H1 (cell line): ENCODE data around the gene CARF. TPM values are rescaled to one million over a fixed set of nuclear protein-coding genes. Genes with fewer than 3 reads are reported as not detected.

Source experiments
- ASH2L ChIP-seq: fragments of 200-600, 300-600 bp; sonication (generic); IDR thresholded peaks from one replicate; pipeline ENCODE4 v1.7.1; 2017; ENCODE audit warnings: low read length
- BCL11A ChIP-seq, 2 experiments: IDR thresholded peaks; one replicate each; pipeline ENCODE4 v1.6.1; 2011; ENCODE audit warnings: low read depth in 2 of 2, low read length in 2 of 2, mild to moderate bottlenecking in 2 of 2
- CBX5 ChIP-seq: fragments of 300-800, 300-1000 bp; sonication (generic); IDR thresholded peaks from 2 replicates; pipeline ENCODE4 v1.7.1; 2016; ENCODE audit warnings: antibody characterized with exemption, low read length, low read depth
- CHD2 ChIP-seq: IDR thresholded peaks from 2 replicates; pipeline ENCODE4 v1.6.1; 2012; ENCODE audit warnings: low read length, improper control_type of control experiment
- EGR1 ChIP-seq: IDR thresholded peaks from 2 replicates; pipeline ENCODE4 v1.6.1; 2011; ENCODE audit warnings: low read depth, low read length, borderline replicate concordance
- EZH2 ChIP-seq: fragments of 200-600 bp; sonication (generic); IDR thresholded peaks from 2 replicates; pipeline ENCODE4 v1.7.1; 2012; ENCODE audit warnings: low read depth, mild to moderate bottlenecking, moderate library complexity, low read length, inconsistent platforms; ENCODE audit not compliant: severe bottlenecking
- GABPA ChIP-seq: IDR thresholded peaks from 2 replicates; pipeline ENCODE4 v1.6.1; 2011; ENCODE audit warnings: mild to moderate bottlenecking, low read length, moderate library complexity, borderline replicate concordance; ENCODE audit not compliant: insufficient read depth
- GTF2F1 ChIP-seq: IDR thresholded peaks from 2 replicates; pipeline ENCODE4 v1.6.1; 2012; ENCODE audit warnings: low read depth, low read length, improper control_type of control experiment, borderline replicate concordance
- HDAC6 ChIP-seq: IDR thresholded peaks from one replicate; pipeline ENCODE4 v1.7.1; 2012; ENCODE audit warnings: low read depth, mild to moderate bottlenecking, inconsistent platforms, low read length, moderate library complexity
- JUND ChIP-seq: IDR thresholded peaks from 2 replicates; pipeline ENCODE4 v1.6.1; 2011; ENCODE audit warnings: mild to moderate bottlenecking, improper control_type of control experiment, low read length
- KDM1A ChIP-seq: fragments of 200-600, 300-600 bp; sonication (generic); IDR thresholded peaks from 2 replicates; pipeline ENCODE4 v1.7.1; 2016; ENCODE audit warnings: mild to moderate bottlenecking, low read length, borderline replicate concordance
- KDM5A ChIP-seq: fragments of 200-600 bp; IDR thresholded peaks from 2 replicates; pipeline ENCODE4 v1.7.1; 2012; ENCODE audit warnings: mild to moderate bottlenecking, low read length, inconsistent platforms, mixed read lengths
- RAD21 ChIP-seq, 2 experiments: IDR thresholded peaks in 1 of 2; conservative IDR thresholded peaks in 1 of 2; 2 replicates each; pipeline ENCODE4 v1.6.1; 2011; ENCODE audit warnings: low read depth in 2 of 2, low read length in 2 of 2, improper control_type of control experiment in 1 of 2, inconsistent platforms in 1 of 2, mild to moderate bottlenecking in 1 of 2, moderate library complexity in 1 of 2
- RFX5 ChIP-seq: IDR thresholded peaks from 2 replicates; pipeline ENCODE4 v1.6.1; 2011; ENCODE audit warnings: low read depth, low read length, improper control_type of control experiment, borderline replicate concordance
- RXRA ChIP-seq: IDR thresholded peaks from 2 replicates; pipeline ENCODE4 v1.6.1; 2011; ENCODE audit warnings: low read depth, mild to moderate bottlenecking, low read length, moderate library complexity; ENCODE audit not compliant: insufficient read depth
- SIN3A ChIP-seq, 2 experiments: IDR thresholded peaks in 1 of 2; conservative IDR thresholded peaks in 1 of 2; 2 replicates each; pipeline ENCODE4 v1.6.1; 2011 to 2012; ENCODE audit warnings: low read length in 2 of 2, improper control_type of control experiment in 1 of 2, low read depth in 1 of 2, mild to moderate bottlenecking in 1 of 2
- SIX5 ChIP-seq: IDR thresholded peaks from 2 replicates; pipeline ENCODE4 v1.6.1; 2011; ENCODE audit warnings: mild to moderate bottlenecking, low read depth, low read length
- SP4 ChIP-seq: IDR thresholded peaks from 2 replicates; pipeline ENCODE4 v1.6.1; 2012; ENCODE audit warnings: low read length, inconsistent platforms
- SRF ChIP-seq: IDR thresholded peaks from 2 replicates; pipeline ENCODE4 v1.6.1; 2011; ENCODE audit warnings: mild to moderate bottlenecking, low read depth, low read length, moderate library complexity
- SUZ12 ChIP-seq: fragments of 200-600 bp; sonication (generic); IDR thresholded peaks from 2 replicates; pipeline ENCODE4 v1.6.1; 2012; ENCODE audit warnings: mild to moderate bottlenecking, inconsistent platforms, low read length, moderate library complexity, mixed read lengths
- TAF1 ChIP-seq: IDR thresholded peaks from 2 replicates; pipeline ENCODE4 v1.6.1; 2011; ENCODE audit warnings: mild to moderate bottlenecking, low read depth, low read length
- TBP ChIP-seq: IDR thresholded peaks from 2 replicates; pipeline ENCODE4 v1.6.1; 2011; ENCODE audit warnings: low read depth, low read length, improper control_type of control experiment
- YY1 ChIP-seq: IDR thresholded peaks from 2 replicates; pipeline ENCODE4 v1.6.1; 2011; ENCODE audit warnings: low read depth, mild to moderate bottlenecking, low read length
- polyA plus RNA-seq, 7 experiments: library from polyadenylated mRNA; depleted of rRNA in 3 of 7; stranded (reverse) in 5 of 7; unstranded in 2 of 7; fragments of >200 nt in 5 of 7; fragments of 200-250 nt in 2 of 7; gene quantifications; 1 replicate in 5 of 7; 2 replicates in 1 of 7; 4 replicates in 1 of 7; pipeline versions ENCODE4 v1.2.1 to v1.2.3, GENCODE V29; 2011 to 2013; ENCODE audit warnings: missing spikeins in 2 of 7, mixed read lengths in 2 of 7
- total RNA-seq: library from RNA; stranded (reverse); fragmentation: NEBNext Ultra II Directional; extraction: Animal tissue kit (Norgen Biotek cat#: 25700); gene quantifications from 2 replicates; pipeline ENCODE4 v1.2.1, GENCODE V29; 2021
- TF ChIP-seq, protein P1 (sequence below): IDR thresholded peaks from 2 replicates; pipeline ENCODE4 v1.6.1; 2012; ENCODE audit warnings: inconsistent platforms

CARF gene
- total and polyA plus RNA-seq, 2 of the 8 experiments (the other 6 are each of a cell fraction or from before 2014, with no cell fraction given) = 2.0 to 2.6 TPM

DNA sequence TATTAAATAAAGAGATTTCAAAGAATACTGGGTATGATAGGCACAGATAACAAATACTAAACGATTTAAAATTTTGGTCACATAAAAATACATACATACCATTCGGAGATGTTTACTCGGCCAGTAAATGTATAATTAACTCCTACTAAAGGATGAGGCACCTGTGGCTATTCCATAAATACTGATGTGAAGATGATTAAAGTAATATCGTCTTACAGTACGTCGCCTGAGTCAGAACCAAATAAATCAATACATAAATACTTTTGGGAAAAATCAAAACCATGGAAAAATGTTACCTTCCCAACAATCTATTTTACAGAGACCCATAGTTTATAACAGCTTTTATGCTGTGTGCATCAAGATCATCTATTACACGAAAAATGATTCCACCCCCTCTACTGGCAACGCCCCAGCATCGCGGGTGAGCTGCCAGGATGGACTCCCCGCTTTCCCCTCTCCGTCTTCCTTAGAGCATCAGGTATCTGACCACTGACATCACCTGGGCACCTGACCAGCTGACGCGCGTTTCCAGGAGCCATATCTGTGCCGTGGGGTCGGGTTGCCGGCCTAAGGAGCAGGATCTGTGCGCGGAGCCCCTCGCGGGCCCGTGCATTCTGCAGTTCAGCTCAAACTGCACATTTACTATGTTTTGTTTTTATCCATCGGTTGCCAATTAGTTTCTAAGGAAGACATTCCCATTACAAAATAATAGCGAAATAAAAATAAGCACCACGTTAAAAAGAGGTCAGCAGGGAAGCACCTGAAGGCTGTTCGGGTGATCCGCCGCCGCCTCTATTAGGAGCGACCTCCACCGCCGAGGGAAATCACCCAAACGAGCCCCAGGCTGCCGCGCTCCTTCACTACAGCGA is 41.4 kb upstream of the CARF start (continued):
- TF ChIP-seq RAD21 (IDR thresholded peaks at IDR 0.05 in 1 of 2, conservative IDR thresholded peaks at IDR 0.05 in 1 of 2; ENCODE audit: low read depth in 2 of 2, low read length in 2 of 2) (peak; percentile 50 to 53; a peak in 3 of 4 replicates), SUZ12 (no peak), TAF1 (peak; percentile 69), BCL11A (IDR thresholded peaks at IDR 0.05; ENCODE audit: low read depth in 2 of 2, low read length in 2 of 2) (no peak), RFX5 (no peak), EZH2 (no peak), HDAC6 (no peak), RXRA (no peak), SIN3A (conservative IDR thresholded peaks at IDR 0.05 in 1 of 2, IDR thresholded peaks at IDR 0.05 in 1 of 2; ENCODE audit: low read depth in 1 of 2, low read length in 2 of 2) (peak; percentile 31 to 70; a peak in 2 of 4 replicates), JUND (peak; percentile 32; the same call in 1 of the 2 replicates), KDM1A (no peak), ASH2L (no peak), KDM5A (no peak), CBX5 (no peak), SIX5 (no peak), GABPA (no peak), SP4 (no peak), EGR1 (no peak), CHD2 (no peak), GTF2F1 (no peak), YY1 (peak; percentile 71), SRF (no peak), TBP (peak; percentile 65; the same call in 1 of the 2 replicates)
- TF ChIP-seq, protein P1, sequence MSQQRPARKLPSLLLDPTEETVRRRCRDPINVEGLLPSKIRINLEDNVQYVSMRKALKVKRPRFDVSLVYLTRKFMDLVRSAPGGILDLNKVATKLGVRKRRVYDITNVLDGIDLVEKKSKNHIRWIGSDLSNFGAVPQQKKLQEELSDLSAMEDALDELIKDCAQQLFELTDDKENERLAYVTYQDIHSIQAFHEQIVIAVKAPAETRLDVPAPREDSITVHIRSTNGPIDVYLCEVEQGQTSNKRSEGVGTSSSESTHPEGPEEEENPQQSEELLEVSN = no peak
